NCI-H524 (cell line): Measurements from ENCODE around the gene LMBR1.

ENCODE experiments used
- DNase-seq, 2 experiments: peaks; one replicate each; lab custom pipeline; 2025; lab: John Stamatoyannopoulos, UW

The LMBR1 gene

GRCh38 chr7:156802214-156802613 lies 90.8 kb downstream of the LMBR1 start:
- DNase-seq: no peak

- no peak for DNase-seq
Observed at GRCh38 chr7:156795415-156795814, 97.6 kb downstream of the LMBR1 start.

GRCh38 chr7:156793334-156793733 lies 99.6 kb downstream of the LMBR1 start:
- DNase-seq: no peak

- no peak for DNase-seq
Observed at GRCh38 chr7:156792611-156793010, 100.4 kb downstream of the LMBR1 start.

GRCh38 chr7:156791241-156791640 lies 101.7 kb downstream of the LMBR1 start:
- no peak for DNase-seq

- DNase-seq: no peak
Observed at GRCh38 chr7:156790264-156790663, 102.7 kb downstream of the LMBR1 start.

- no peak for DNase-seq
Observed at GRCh38 chr7:156785998-156786543, 106.9 kb downstream of the LMBR1 start.

- DNase-seq: no peak
Observed at GRCh38 chr7:156783864-156784263, 109.1 kb downstream of the LMBR1 start.

- no peak for DNase-seq
Observed at GRCh38 chr7:156781972-156782371, 111.0 kb downstream of the LMBR1 start.

GRCh38 chr7:156780724-156781455 lies 112.1 kb downstream of the LMBR1 start:
- no peak for DNase-seq

- DNase-seq: no peak
Observed at GRCh38 chr7:156778668-156779067, 114.3 kb downstream of the LMBR1 start.

GRCh38 chr7:156778201-156778600 lies 114.8 kb downstream of the LMBR1 start:
- DNase-seq: no peak

GRCh38 chr7:156777364-156778069 lies 115.5 kb downstream of the LMBR1 start:
- no peak for DNase-seq

- no peak for DNase-seq
Observed at GRCh38 chr7:156776527-156776926, 116.5 kb downstream of the LMBR1 start.

- DNase-seq: no peak
Observed at GRCh38 chr7:156773966-156774365, 119.0 kb downstream of the LMBR1 start.

- DNase-seq: no peak
Observed at GRCh38 chr7:156772725-156773124, 120.3 kb downstream of the LMBR1 start.

GRCh38 chr7:156768698-156769472 lies 124.1 kb downstream of the LMBR1 start:
- DNase-seq: peak; percentile 10 to 71

GRCh38 chr7:156766666-156767065 lies 126.3 kb downstream of the LMBR1 start:
- peak in 1 of 2 experiments; percentile 4 for DNase-seq

GRCh38 chr7:156765901-156766656 lies 126.9 kb downstream of the LMBR1 start:
- peak in 1 of 2 experiments; percentile 66 for DNase-seq

- no peak for DNase-seq
Observed at GRCh38 chr7:156764766-156765165, 128.2 kb downstream of the LMBR1 start.

GRCh38 chr7:156764016-156764669 lies 128.8 kb downstream of the LMBR1 start:
- peak; percentile 27 to 75 for DNase-seq
